Measurements from ENCODE around the gene CSK. TPM values are rescaled to one million over a fixed set of nuclear protein-coding genes. Genes with fewer than 3 reads are reported as not detected.
"Not testable (repeated sequence)": the region's sequence is repeated elsewhere in the genome, so short reads cannot be mapped to it uniquely, and the experiment has no call there.

Gene CSK
- total and polyA plus RNA-seq, 2 experiments from 2014 or later: 11.0 to 18.0 TPM

DNA sequence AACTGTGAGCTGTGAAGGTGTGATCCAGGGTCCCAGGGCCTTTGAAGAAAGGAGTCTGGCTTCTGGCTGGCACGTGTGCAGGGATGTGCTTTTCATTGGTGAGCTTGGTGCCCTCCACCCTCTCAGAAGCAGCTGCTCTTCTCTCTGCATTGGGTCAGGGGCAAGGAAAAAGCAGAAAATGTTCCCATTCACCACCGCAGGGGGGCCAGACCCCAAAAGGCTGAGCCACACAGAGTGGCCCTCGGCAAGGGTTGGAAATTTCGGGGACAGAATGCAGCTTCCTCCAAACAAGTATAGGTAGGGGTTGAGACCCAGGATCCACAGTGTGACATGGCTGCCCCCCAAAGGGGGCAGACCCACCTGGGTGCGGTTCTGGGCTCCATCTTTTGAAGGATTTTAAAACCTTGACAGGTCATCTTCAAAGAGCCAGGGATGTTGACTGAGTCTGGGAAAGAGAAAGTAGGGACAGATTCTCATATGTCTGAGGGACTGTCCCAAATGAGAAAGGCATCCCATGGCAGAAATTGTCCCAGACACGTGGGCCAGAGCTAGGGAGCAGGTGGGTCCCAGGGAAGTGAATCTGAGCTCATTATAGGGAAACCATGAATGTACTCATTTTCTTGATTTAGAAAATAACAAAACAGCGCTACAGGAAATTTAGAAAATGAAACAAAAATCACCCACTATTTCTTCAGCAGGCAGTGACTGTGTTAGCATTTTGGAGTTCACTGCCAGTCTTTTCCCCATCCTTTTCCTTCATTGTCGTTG lies 2.7 kb downstream of the CSK start:
- H3K4me2 ChIP-seq (ENCODE audit: unreplicated experiment): peak overlapping the region; percentile 91
- H3K4me1 ChIP-seq (ENCODE audit: insufficient read depth): peaks cover 31% of the 10 kb centered on the region
- H3K36me3 ChIP-seq (ENCODE audit: low read depth): no peaks in the 10 kb centered on the region
- DNase-seq: no peak
- H4K20me1 ChIP-seq (ENCODE audit: insufficient read depth): no peaks in the 10 kb centered on the region; the same call in 1 of the 2 replicates
- TF ChIP-seq EZH2phosphoT487 (IDR thresholded peaks at IDR 0.05; ENCODE audit: insufficient read depth, low read depth) (no peak), EZH2 (IDR thresholded peaks at IDR 0.05; ENCODE audit: insufficient read depth, poor library complexity, severe bottlenecking) (no peak)
- no peaks in the 10 kb centered on the region for H3K9me2 ChIP-seq (ENCODE audit: insufficient read depth)
- H2AFZ ChIP-seq: no peak overlapping the region
- 78 to 84% methylated on average over 7 to 8 of the region's 8 CpGs for WGBS, 2 experiments (ENCODE audit: low coverage in 1 of 2, low lambda C conversion rate in 2 of 2, missing lambda C conversion rate in 2 of 2)
- H3K79me2 ChIP-seq (ENCODE audit: insufficient read depth): peaks cover 73% of the 10 kb centered on the region
- no peaks in the 10 kb centered on the region for H3K27me3 ChIP-seq (replicated peaks; ENCODE audit: insufficient read depth)
- no peaks in the 10 kb centered on the region for H3F3A ChIP-seq (ENCODE audit: insufficient read depth)
- no peak overlapping the region; the same call in 1 of the 2 replicates for H3K9ac ChIP-seq
- H3K27ac ChIP-seq: no peak overlapping the region
- H3K4me3 ChIP-seq: no peak overlapping the region
- no peaks in the 10 kb centered on the region for H3K9me3 ChIP-seq (ENCODE audit: low read depth)
- in situ Hi-C loops (cut with MboI): no loop called here

DNA sequence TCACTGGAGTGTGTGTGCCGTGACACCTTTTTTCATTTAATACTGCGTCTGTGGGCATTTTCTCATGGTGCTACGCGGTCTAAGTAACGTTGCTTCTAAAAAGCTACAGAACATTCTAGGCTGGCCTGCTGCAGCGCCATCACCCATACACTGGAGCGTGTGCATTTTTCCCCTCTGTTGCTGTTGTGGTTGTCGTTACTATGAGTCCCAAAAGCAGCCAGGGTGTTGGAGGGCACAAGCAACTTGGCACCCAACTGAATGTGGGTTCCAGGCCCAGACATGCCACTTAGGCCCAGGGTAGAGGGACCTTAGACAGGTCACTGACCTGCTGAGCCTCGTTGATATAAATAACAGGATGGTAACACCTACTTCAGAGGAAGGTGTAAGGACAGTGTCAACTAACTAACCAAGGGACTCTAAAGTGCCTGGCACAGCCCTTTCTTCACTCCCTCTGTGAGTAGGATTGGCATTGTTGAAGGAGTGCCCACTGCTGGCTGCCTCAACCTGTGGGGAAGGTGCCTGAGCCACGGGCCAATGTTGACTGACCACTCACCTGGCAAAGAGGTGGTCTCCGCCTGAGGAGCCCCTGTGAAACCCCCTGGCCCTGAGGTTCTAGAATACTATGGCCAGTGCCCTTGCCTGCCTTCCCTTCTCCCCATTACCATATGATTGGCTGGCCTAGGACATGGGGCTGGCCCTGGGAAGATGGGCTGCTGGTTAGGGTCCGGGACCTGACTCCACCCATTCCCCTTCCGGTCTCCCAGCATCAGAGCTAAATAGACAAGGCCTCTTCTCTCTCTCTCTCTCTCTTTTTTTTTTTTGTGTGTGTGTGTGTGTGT lies 3.5 kb downstream of the CSK start:
- no peak overlapping the region for H3K9ac ChIP-seq
- H3K79me2 ChIP-seq (ENCODE audit: insufficient read depth): peaks cover 81% of the 10 kb centered on the region
- no peaks in the 10 kb centered on the region for H3K9me2 ChIP-seq (ENCODE audit: insufficient read depth)
- 83 to 92% methylated on average over 13 of the region's 13 CpGs for WGBS, 2 experiments (ENCODE audit: low coverage in 1 of 2, low lambda C conversion rate in 2 of 2, missing lambda C conversion rate in 2 of 2)
- in situ Hi-C loops (cut with MboI): no loop called here
- H3K36me3 ChIP-seq (ENCODE audit: low read depth): no peaks in the 10 kb centered on the region
- H2AFZ ChIP-seq: no peak overlapping the region
- no peaks in the 10 kb centered on the region; the same call in 1 of the 2 replicates for H4K20me1 ChIP-seq (ENCODE audit: insufficient read depth)
- TF ChIP-seq EZH2phosphoT487 (IDR thresholded peaks at IDR 0.05; ENCODE audit: insufficient read depth, low read depth) (no peak), EZH2 (IDR thresholded peaks at IDR 0.05; ENCODE audit: insufficient read depth, poor library complexity, severe bottlenecking) (no peak)
- H3F3A ChIP-seq (ENCODE audit: insufficient read depth): no peaks in the 10 kb centered on the region
- no peak overlapping the region for H3K4me3 ChIP-seq
- no peaks in the 10 kb centered on the region for H3K27me3 ChIP-seq (replicated peaks; ENCODE audit: insufficient read depth)
- H3K4me2 ChIP-seq (ENCODE audit: unreplicated experiment): no peak overlapping the region
- H3K4me1 ChIP-seq (ENCODE audit: insufficient read depth): peaks cover 37% of the 10 kb centered on the region
- no peak for DNase-seq
- no peak overlapping the region for H3K27ac ChIP-seq
- H3K9me3 ChIP-seq (ENCODE audit: low read depth): no peaks in the 10 kb centered on the region

DNA sequence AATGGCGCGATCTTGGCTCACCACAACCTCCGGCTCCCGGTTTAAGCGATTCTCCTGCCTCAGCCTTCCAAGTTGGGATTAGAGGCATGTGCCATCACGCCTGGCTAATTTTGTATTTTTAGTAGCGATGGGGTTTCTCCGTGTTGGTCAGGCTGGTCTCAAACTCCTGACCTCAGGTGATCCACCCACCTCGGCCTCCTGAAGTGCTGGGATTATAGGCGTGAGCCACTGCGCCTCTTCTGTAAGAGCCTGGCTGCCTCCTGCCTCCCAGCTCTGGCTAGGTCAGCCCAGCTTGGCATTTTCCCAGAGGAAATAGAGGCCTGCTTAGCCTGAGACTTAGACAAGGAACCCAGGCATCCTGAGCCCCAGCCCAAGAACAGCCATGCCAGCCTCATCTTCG lies 4.2 kb downstream of the CSK start:
- H3K4me3 ChIP-seq; H3K4me2 ChIP-seq (ENCODE audit: unreplicated experiment); H4K20me1 ChIP-seq (ENCODE audit: insufficient read depth); H3K9ac ChIP-seq; H3K27ac ChIP-seq; H3K36me3 ChIP-seq (ENCODE audit: low read depth); H2AFZ ChIP-seq; DNase-seq; H3K9me3 ChIP-seq (ENCODE audit: low read depth); H3K27me3 ChIP-seq (replicated peaks; ENCODE audit: insufficient read depth); H3K9me2 ChIP-seq (ENCODE audit: insufficient read depth); H3F3A ChIP-seq (ENCODE audit: insufficient read depth); in situ Hi-C loops (cut with MboI): not testable (repeated sequence)
- WGBS, 2 experiments (ENCODE audit: low coverage in 1 of 2, low lambda C conversion rate in 2 of 2, missing lambda C conversion rate in 2 of 2): 87 to 93% methylated on average over 12 of the region's 12 CpGs
- H3K79me2 ChIP-seq (ENCODE audit: insufficient read depth): peaks cover 87% of the 10 kb centered on the region
- H3K4me1 ChIP-seq (ENCODE audit: insufficient read depth): peaks cover 42% of the 10 kb centered on the region

DNA sequence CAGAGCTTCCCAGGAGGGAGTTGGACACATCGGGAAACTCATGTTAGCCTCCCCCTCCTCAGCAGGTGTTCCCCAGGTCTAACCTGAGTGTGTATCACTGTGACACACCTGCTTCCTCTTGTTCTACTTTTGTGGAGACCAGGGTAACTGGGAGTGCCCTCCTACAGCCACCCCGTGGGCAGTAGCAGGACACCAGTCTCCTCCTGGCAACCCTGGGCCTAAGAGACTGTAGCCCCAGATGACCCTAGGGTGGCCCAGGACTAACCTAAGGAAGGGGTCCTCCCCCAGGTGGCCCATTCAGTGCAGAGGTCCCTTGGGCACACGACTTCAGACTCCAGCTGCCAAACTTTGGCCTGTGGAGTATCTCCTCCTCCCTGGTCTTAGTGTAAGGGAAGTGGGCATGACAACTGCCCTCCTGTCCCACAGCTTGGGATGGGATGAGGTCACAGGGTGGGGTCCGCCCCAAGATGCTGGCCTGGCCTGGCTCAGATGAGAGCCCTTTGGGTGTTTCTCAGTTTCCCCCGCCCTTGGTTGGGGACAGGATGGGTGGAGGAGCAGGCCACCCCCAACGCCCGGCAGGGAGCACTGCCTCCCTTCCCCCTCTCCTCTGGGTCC lies 4.8 kb downstream of the CSK start:
- in situ Hi-C loops (cut with MboI): no loop called here
- no peak for TF ChIP-seq EZH2phosphoT487 (IDR thresholded peaks at IDR 0.05; ENCODE audit: insufficient read depth, low read depth)
- TF ChIP-seq EZH2 (IDR thresholded peaks at IDR 0.05; ENCODE audit: insufficient read depth, poor library complexity, severe bottlenecking): no peak
- Histone ChIP-seq H3K9ac (no peak overlapping the region), H4K20me1 (ENCODE audit: insufficient read depth) (no peaks in the 10 kb centered on the region; the same call in 1 of the 2 replicates), H3K4me2 (ENCODE audit: unreplicated experiment) (no peak overlapping the region), H3K9me2 (ENCODE audit: insufficient read depth) (no peaks in the 10 kb centered on the region), H3K27ac (no peak overlapping the region), H3K36me3 (ENCODE audit: low read depth) (no peaks in the 10 kb centered on the region), H3K4me1 (ENCODE audit: insufficient read depth) (peaks cover 38% of the 10 kb centered on the region), H3K27me3 (replicated peaks; ENCODE audit: insufficient read depth) (no peaks in the 10 kb centered on the region), H3K79me2 (ENCODE audit: insufficient read depth) (peaks cover 92% of the 10 kb centered on the region), H3F3A (ENCODE audit: insufficient read depth) (peaks cover 6% of the 10 kb centered on the region; the same call in 1 of the 2 replicates), H3K9me3 (ENCODE audit: low read depth) (no peaks in the 10 kb centered on the region), H2AFZ (no peak overlapping the region), H3K4me3 (no peak overlapping the region)
- DNase-seq: peak; percentile 32
- 32 to 37% methylated on average over 4 to 7 of the region's 7 CpGs for WGBS, 2 experiments (ENCODE audit: low coverage in 1 of 2, low lambda C conversion rate in 2 of 2, missing lambda C conversion rate in 2 of 2)

All from GM23248 (cell line).